Measurements from ENCODE around the gene LRFN3.
"Not testable (repeated sequence)": the region's sequence is repeated elsewhere in the genome, so short reads cannot be mapped to it uniquely, and the experiment has no call there.

Gene LRFN3

GRCh38 chr19:35939307-35940077 lies 3.3 kb downstream of the LRFN3 start:
- no peak for DNase-seq

- DNase-seq: no peak
These were observed 4.1 kb downstream of the LRFN3 start for GRCh38 chr19:35940078-35940775.

- no peak for DNase-seq
These were observed 4.7 kb downstream of the LRFN3 start for GRCh38 chr19:35940839-35941238.

- no peak for DNase-seq
These were observed 6.1 kb downstream of the LRFN3 start for GRCh38 chr19:35942235-35942634.

- no peak for DNase-seq
These were observed 7.4 kb downstream of the LRFN3 start for GRCh38 chr19:35943321-35944301.

- no peak for DNase-seq
These were observed 8.4 kb downstream of the LRFN3 start for GRCh38 chr19:35944556-35944955.

GRCh38 chr19:35945121-35945790 lies 9.1 kb downstream of the LRFN3 start:
- DNase-seq: no peak

- DNase-seq: no peak
These were observed 10.0 kb downstream of the LRFN3 start for GRCh38 chr19:35946203-35946602.

GRCh38 chr19:35949131-35949530 lies 13.0 kb downstream of the LRFN3 start:
- DNase-seq: no peak

- DNase-seq: no peak
These were observed 19.9 kb downstream of the LRFN3 start for GRCh38 chr19:35955881-35956634.

- DNase-seq: not testable (repeated sequence)
These were observed 21.2 kb downstream of the LRFN3 start for GRCh38 chr19:35957411-35957810.

GRCh38 chr19:35958660-35959039 lies 22.5 kb downstream of the LRFN3 start:
- no peak for DNase-seq

GRCh38 chr19:35959040-35959967 lies 23.1 kb downstream of the LRFN3 start:
- peak; percentile 84 for DNase-seq

GRCh38 chr19:35959968-35960320 lies 23.8 kb downstream of the LRFN3 start:
- no peak for DNase-seq

GRCh38 chr19:35960432-35960972 lies 24.3 kb downstream of the LRFN3 start:
- DNase-seq: no peak

GRCh38 chr19:35963514-35963913 lies 27.3 kb downstream of the LRFN3 start:
- no peak for DNase-seq

GRCh38 chr19:35966771-35967170 lies 30.6 kb downstream of the LRFN3 start:
- no peak for DNase-seq

GRCh38 chr19:35973487-35973886 lies 37.3 kb downstream of the LRFN3 start:
- no peak for DNase-seq

GRCh38 chr19:35975608-35976214 lies 39.5 kb downstream of the LRFN3 start:
- no peak for DNase-seq

Measured in activated CD4-positive, alpha-beta T cell treated with anti-CD3 and anti-CD28 coated beads for 1 hour (primary cell).